ENCODE data around the gene MYH13. TPM values are rescaled to one million over a fixed set of nuclear protein-coding genes. Genes with fewer than 3 reads are reported as not detected.

The MYH13 gene
- total RNA-seq, 2 experiments from 2014 or later, result not detected

Other genes starting within 250 kb of the MYH13 start
- gene GAS7, start 174.4 kb downstream of the MYH13 start, total RNA-seq, result under 1 TPM; 0.23 to 0.35 TPM
- not detected for gene MYH8, start 48.9 kb upstream of the MYH13 start, total RNA-seq
- not detected for gene MYH4, start 96.6 kb upstream of the MYH13 start, total RNA-seq
- not detected for gene MYH1, start 145.5 kb upstream of the MYH13 start, total RNA-seq
- not detected for gene MYH2, start 176.7 kb upstream of the MYH13 start, total RNA-seq

All from activated CD4-positive, alpha-beta memory T cell treated with anti-CD3 and anti-CD28 coated beads, Interleukin-2, amount 10 ng/mL, durations not matched to agents 7 days and 5 days (primary cell).